ENCODE results near the gene TMEM63A.

Gene TMEM63A

GRCh38 chr1:225906467-225906866 lies 24.3 kb upstream of the TMEM63A start:
- no peak for DNase-seq (ENCODE audit: extremely low read depth, insufficient read length)
- no peak overlapping the region for H3K4me3 ChIP-seq (replicated peaks; ENCODE audit: low read depth, low read length)
- TF ChIP-seq CTCF (IDR thresholded peaks at IDR 0.05; ENCODE audit: insufficient read depth, low read length, poor library complexity, severe bottlenecking): no peak
- H3K27me3 ChIP-seq (replicated peaks; ENCODE audit: control insufficient read depth, insufficient read depth, low read length): no peaks in the 10 kb centered on the region
- no peaks in the 10 kb centered on the region for H3K36me3 ChIP-seq (ENCODE audit: control insufficient read depth, insufficient read depth, low read length)

- Histone ChIP-seq H3K4me3 (replicated peaks; ENCODE audit: low read depth, low read length) (no peak overlapping the region), H3K27me3 (replicated peaks; ENCODE audit: control insufficient read depth, insufficient read depth, low read length) (no peaks in the 10 kb centered on the region), H3K36me3 (ENCODE audit: control insufficient read depth, insufficient read depth, low read length) (no peaks in the 10 kb centered on the region)
- no peak for DNase-seq (ENCODE audit: extremely low read depth, insufficient read length)
- no peak for TF ChIP-seq CTCF (IDR thresholded peaks at IDR 0.05; ENCODE audit: insufficient read depth, low read length, poor library complexity, severe bottlenecking)
Measured at GRCh38 chr1:225903623-225904022, 21.4 kb upstream of the TMEM63A start.

GRCh38 chr1:225899044-225899925 lies 17.1 kb upstream of the TMEM63A start:
- no peaks in the 10 kb centered on the region for H3K27me3 ChIP-seq (replicated peaks; ENCODE audit: control insufficient read depth, insufficient read depth, low read length)
- no peak for DNase-seq (ENCODE audit: extremely low read depth, insufficient read length)
- no peak for TF ChIP-seq CTCF (IDR thresholded peaks at IDR 0.05; ENCODE audit: insufficient read depth, low read length, poor library complexity, severe bottlenecking)
- no peaks in the 10 kb centered on the region for H3K36me3 ChIP-seq (ENCODE audit: control insufficient read depth, insufficient read depth, low read length)
- no peak overlapping the region for H3K4me3 ChIP-seq (replicated peaks; ENCODE audit: low read depth, low read length)

GRCh38 chr1:225897595-225898514 lies 15.7 kb upstream of the TMEM63A start:
- TF ChIP-seq CTCF (IDR thresholded peaks at IDR 0.05; ENCODE audit: insufficient read depth, low read length, poor library complexity, severe bottlenecking): no peak
- DNase-seq (ENCODE audit: extremely low read depth, insufficient read length): no peak
- no peaks in the 10 kb centered on the region for H3K27me3 ChIP-seq (replicated peaks; ENCODE audit: control insufficient read depth, insufficient read depth, low read length)
- H3K36me3 ChIP-seq (ENCODE audit: control insufficient read depth, insufficient read depth, low read length): no peaks in the 10 kb centered on the region
- H3K4me3 ChIP-seq (replicated peaks; ENCODE audit: low read depth, low read length): no peak overlapping the region

- DNase-seq (ENCODE audit: extremely low read depth, insufficient read length): peak; percentile 54
- no peak for TF ChIP-seq CTCF (IDR thresholded peaks at IDR 0.05; ENCODE audit: insufficient read depth, low read length, poor library complexity, severe bottlenecking)
- H3K4me3 ChIP-seq (replicated peaks; ENCODE audit: low read depth, low read length): no peak overlapping the region
- no peaks in the 10 kb centered on the region for H3K27me3 ChIP-seq (replicated peaks; ENCODE audit: control insufficient read depth, insufficient read depth, low read length)
- H3K36me3 ChIP-seq (ENCODE audit: control insufficient read depth, insufficient read depth, low read length): no peaks in the 10 kb centered on the region
Measured at GRCh38 chr1:225896937-225897549, 14.9 kb upstream of the TMEM63A start.

Measured in GM06990 (cell line).